ENCODE results near the gene ZBED2.

The ZBED2 gene

DNA sequence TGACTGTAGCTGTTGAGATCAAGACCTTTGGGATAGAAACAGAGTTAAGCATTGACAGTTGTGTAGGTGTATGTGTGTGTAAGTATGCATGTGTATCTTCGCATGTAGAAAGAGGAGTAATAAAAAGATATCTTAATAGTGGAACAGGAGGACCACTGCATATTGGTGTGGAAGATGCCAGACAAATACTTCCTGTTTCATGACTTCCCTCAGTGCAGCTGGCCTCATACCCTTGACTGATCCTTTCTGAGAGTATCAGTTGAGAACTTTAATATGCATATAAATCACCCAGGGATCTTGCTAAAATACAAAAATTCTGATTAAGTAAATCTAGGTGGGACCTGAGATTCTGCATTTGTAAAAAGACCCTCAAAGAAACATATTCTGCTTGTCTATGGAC, 8.5 kb upstream of the ZBED2 start:
- DNase-seq: no peak

DNA sequence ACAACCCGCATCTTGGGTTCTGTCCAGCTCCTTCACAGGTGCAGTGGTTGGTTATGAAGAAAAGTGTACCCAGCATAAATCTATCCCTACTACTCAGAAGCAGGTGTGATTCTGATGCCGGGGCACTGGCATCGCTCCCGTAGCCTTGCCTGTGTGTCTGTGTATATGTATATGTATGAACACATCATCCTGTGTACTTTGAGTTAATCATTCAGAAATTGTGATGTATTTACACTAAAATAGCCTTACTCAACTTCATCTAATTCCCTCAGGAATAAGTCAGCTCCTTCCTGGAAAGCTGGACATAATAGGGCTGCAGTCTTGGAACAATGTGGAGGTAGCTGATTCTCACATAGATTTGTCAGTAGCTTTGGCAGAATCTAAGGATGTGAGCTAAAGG, 6.7 kb upstream of the ZBED2 start:
- DNase-seq: no peak

- DNase-seq: no peak
These were observed 3.4 kb upstream of the ZBED2 start for GRCh38 chr3:111598552-111598951.

DNA sequence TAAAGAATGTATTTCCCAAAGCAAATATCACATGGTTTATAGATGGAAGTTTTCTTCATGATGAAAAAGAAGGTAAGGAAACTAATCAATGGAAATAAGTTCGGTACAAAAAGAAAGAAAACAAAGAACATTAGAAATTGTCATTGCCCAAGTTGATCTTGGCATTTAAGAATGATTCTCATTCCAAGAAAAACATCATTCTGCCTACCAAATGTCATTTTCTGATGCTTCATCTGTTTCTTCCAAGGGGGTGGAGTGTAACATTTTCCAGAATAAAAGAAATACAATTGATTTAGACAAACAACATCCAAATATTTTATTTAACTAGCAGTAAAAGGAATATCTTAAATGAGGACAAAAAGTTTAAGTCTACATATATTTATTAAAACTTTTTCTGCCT, 3.0 kb upstream of the ZBED2 start:
- DNase-seq: no peak

DNA sequence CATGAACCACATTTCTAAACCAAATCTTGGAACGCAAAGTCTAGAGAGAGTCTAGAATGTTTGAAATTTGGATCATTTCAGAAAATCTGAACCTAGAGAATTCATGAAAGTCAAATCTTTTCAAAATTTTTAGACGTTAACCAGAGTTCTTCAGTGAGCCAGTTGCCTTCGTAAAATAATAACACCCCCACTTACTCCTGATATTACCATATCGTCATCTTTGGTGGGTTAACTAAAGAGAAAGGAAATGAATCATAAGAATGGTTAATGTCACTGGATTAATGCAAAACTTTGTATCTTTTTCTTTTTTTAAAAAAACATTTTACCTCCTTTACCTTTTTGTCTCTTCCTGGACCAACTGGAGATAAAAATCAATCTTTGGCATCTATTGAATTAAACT, 1.2 kb upstream of the ZBED2 start:
- no peak for DNase-seq

DNA sequence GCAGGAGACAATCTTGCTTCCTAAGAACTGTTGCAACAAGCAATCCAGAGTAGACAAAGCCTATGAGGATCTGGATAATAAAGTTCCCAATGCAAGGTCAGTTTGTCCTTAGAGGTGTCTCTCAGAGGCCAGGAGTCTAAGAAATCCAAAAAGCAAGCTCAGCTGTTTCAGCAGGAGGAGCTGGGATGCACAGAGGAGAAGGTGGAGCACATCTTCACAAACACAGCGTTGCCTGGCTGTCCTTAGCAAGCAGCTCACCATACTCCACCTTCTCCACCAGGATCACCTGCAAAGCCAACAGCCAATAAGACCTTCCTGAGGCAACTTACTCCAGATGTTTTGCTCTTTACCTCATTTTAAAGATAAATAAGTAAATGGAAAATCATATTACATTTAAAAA, 365 bp downstream of the ZBED2 start:
- DNase-seq: no peak

DNA sequence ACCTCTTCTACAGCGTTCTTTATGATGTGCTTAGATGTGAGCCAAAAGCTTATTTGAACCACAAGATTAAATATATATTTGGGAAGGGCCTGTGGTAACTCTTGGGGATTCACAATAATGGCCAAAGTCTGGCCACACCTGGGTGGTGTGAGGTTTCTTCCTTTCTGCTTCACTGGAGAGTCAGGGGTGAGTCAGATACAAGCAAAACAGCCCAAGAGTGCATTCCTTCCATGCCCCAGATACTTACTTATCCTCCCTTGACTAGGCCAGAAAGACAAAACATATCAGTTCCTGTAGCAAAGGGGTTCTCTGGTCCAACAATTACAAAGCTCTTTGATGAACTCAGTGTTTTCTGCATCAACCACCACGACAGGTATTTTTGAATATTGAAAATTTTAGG, 941 bp downstream of the ZBED2 start:
- DNase-seq: no peak

DNA sequence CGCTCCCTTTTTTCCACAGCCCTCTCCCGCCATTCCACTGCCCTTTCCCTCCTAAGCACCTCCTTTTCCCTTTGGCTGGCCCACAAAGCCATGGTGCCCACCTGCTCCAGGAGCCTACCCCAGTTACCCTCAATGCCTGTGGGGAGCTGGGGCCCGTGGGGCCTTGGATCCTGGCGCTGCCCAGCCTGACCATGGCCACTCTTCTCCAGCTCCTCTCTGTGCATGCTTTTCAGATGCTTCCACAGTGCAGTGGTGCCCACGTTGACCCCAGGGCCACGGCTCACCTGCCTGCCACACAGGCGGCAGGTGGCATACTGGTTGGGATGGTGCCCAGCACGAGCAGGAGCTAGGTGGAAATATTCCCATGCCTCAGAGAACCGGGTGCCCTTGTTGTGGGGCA, 1.5 kb downstream of the ZBED2 start:
- no peak for DNase-seq

GRCh38 chr3:111592936-111593335, 2.2 kb downstream of the ZBED2 start:
- no peak for DNase-seq

GRCh38 chr3:111592143-111592542, 3.0 kb downstream of the ZBED2 start:
- no peak for DNase-seq

DNA sequence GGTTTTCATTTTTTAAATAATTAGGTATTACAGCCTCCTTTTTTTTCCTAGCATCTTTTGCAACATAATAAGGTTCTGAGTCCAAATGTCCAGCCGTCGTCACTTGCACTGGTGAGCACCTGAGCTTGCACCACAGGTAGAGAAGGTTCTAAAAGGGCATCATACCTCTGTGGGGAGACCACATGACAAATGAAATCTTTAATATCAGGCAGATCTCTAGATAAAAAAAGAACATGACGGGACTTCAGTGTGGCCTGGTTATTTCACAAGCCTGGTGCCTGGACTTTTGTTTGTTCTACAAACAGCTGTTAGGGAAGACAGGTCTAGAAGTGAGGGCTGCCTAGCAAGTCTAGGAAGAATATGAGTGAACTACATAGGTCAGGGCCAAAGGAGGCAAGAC, 3.6 kb downstream of the ZBED2 start:
- no peak for DNase-seq

DNA sequence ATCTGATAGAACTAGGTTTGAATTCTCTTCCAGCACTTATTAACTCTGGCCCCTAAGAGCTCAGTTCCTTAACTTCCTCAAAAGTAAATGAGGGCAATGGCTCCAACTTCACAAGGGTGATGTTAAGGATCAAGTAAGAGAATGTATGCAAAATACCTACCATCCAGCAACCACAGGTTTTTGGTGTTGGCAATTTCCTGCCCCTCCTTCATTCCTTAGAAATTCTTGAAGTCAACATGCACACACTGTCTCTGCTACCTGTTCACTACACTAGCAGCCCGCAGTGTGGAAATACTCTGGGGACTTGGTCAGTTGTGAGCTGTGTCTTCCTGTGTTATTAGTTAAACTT, 5.0 kb downstream of the ZBED2 start:
- no peak for DNase-seq

GRCh38 chr3:111589303-111590142, 5.6 kb downstream of the ZBED2 start:
- no peak for DNase-seq

- no peak for DNase-seq
These were observed 6.6 kb downstream of the ZBED2 start for GRCh38 chr3:111588527-111588926.

DNA sequence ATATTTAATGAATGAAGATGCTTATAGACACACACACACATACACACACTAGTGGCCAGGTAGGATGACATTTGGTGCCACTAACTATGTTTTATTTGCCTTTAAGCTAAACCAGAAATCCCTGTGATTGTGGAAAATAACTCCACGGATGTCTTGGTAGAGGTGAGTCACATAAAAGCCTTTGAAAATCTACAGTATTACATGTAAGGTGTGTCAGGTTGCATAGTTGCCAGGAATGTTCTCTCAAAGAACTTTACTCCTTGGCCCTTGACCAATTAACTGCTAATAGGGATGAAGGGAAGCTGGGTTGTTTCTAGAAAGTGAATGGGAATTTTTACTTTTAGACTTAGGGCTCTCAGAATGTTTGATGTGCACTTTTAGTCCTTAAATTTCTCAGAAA, 9.9 kb downstream of the ZBED2 start:
- DNase-seq: no peak

- no peak for DNase-seq
These were observed 10.4 kb downstream of the ZBED2 start for GRCh38 chr3:111584744-111585143.

GRCh38 chr3:111582120-111582474, 13.0 kb downstream of the ZBED2 start:
- DNase-seq: no peak

- DNase-seq: no peak
These were observed 13.6 kb downstream of the ZBED2 start for GRCh38 chr3:111581403-111582119.

DNA sequence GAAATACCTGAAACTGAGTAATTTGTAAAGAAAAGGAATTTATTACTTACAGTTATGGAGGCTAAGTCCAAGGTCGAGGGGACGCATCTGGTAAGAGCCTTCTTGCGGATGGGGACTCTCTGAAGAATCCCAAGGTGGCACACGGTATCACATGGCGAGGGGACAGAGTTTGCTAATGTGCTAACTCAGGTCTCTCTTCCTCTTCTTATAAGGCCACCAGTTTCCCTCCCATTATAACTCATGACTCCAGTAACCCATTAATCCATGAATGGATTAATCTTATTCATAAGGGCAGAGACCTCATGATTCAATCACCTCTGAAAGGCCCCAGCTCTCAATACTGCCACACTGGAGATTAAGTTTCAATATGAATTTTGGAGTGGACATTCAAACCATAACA, 15.7 kb downstream of the ZBED2 start:
- DNase-seq: no peak

DNA sequence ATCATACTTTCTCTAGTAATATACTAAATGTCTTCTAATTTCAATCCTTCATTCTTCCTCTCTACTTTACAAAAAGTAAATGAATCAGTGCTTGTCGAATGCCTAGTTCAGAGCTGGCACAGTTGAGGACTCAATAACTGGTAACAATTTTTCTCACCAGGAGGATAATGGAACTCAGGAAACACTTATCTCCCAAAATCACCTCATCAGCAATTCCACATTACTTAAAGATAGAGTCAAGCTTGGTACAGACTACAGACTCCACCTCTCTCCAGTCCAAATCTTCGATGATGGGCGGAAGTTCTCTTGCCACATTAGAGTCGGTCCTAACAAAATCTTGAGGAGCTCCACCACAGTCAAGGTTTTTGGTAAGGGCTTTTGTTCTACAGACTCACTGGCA, 16.3 kb downstream of the ZBED2 start:
- DNase-seq: no peak

DNA sequence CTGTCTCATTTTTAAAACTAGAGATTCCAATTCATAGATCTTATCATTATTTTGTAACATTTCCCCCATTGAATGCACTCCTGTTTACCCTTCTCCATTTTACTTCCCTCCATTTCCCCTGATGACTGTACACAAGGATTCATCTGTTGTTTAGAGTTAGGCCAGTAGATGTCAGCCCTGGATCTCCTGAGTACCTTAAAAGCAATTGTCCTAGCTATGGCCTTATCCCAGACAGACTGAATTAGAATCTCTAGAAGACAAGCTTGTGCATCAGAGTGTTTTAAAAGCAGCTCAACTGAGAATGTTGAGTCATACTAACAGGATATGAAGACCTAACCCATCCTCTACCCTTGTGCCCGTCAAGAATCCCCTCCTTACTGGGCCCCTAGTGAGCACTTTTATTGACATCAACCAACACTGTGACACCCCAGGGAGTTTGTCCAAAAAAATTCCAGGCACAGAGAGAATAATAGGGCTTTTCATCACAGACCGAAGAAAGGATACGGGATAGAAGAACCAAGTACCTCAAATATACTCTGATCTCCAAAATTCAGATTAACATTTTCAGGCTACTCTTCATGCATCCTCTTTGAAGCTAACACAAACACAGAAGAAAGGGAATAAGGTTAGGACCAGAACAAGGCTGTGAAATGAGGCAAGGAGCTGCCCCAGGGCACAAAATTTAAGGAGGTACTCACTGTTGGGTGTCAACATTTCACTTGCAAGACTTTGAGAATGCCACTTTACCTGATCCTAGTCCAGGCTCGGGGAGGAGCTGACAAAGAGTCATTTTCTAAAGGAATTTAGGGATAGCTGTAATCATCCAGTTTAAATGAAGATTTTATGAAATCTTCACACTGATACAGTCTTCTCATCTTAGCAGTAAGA, 17.1 kb downstream of the ZBED2 start:
- no peak for DNase-seq

DNA sequence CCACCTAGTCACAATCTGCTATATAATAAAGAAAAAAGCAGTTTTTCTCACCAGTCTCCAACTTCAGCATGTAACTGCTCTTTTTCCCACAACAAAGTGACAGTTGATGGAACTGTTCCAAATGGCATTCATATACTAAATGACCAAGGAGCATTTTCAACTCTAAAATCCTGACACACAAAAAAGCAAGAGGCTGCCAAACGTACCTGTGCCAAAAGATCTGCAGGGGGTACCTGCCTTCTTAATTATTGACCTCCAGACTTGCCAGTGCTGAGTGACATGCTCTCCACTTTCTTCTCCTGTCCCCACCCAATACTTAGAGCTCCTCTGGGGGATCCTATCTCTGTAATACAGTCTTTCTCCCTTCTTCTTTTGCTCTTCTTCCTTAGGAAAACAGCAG, 18.0 kb downstream of the ZBED2 start:
- no peak for DNase-seq

GRCh38 chr3:111571907-111572460, 23.2 kb downstream of the ZBED2 start:
- no peak for DNase-seq
